Astrocyte (in vitro differentiated cells and primary cell): ENCODE measurements around the gene DGKQ. TPM values are rescaled to one million over a fixed set of nuclear protein-coding genes. Genes with fewer than 3 reads are reported as not detected.

Experiments used
- DNase-seq: peaks from one replicate; pipeline ENCODE4 v3.0.0-alpha.2; 2010; ENCODE audit warnings: low read depth
- FAIRE-seq: peaks from 2 replicates; lab custom pipeline; 2011; peaks lifted over from hg19 to GRCh38; lab: Jason Lieb, UNC
- H2AFZ ChIP-seq: 2 replicates; pipeline ENCODE4 v1.6.0; 2012; ENCODE audit warnings: low read depth, low read length, inconsistent platforms
- H3K27ac ChIP-seq: 2 replicates; pipeline ENCODE4 v1.5.1; 2011; ENCODE audit warnings: low read depth, low read length, inconsistent platforms
- H3K27me3 ChIP-seq: 2 replicates; pipeline ENCODE4 v1.6.0; 2011; ENCODE audit warnings: low read length, inconsistent platforms; ENCODE audit not compliant: insufficient read depth
- H3K36me3 ChIP-seq: 2 replicates; pipeline ENCODE4 v1.5.1; 2011; ENCODE audit warnings: low read length, inconsistent platforms; ENCODE audit not compliant: insufficient read depth
- H3K4me1 ChIP-seq: 2 replicates; pipeline ENCODE4 v1.5.1; 2011; ENCODE audit warnings: low read length, inconsistent platforms; ENCODE audit not compliant: insufficient read depth
- H3K4me2 ChIP-seq: 2 replicates; pipeline ENCODE4 v1.6.0; 2012; ENCODE audit warnings: low read length, inconsistent platforms
- H3K4me3 ChIP-seq: 2 replicates; pipeline ENCODE4 v1.5.1; 2011; ENCODE audit warnings: low read depth, mild to moderate bottlenecking, low read length, inconsistent platforms; ENCODE audit not compliant: insufficient read depth
- H3K79me2 ChIP-seq: 2 replicates; pipeline ENCODE4 v1.6.0; 2012; ENCODE audit warnings: mild to moderate bottlenecking, low read length, inconsistent platforms; ENCODE audit not compliant: insufficient read depth
- H3K9ac ChIP-seq: 2 replicates; pipeline ENCODE4 v1.6.0; 2012; ENCODE audit warnings: mild to moderate bottlenecking, low read length, inconsistent platforms
- H3K9me3 ChIP-seq: 2 replicates; pipeline ENCODE4 v1.5.1; 2012; ENCODE audit warnings: low read depth, mild to moderate bottlenecking, low read length, inconsistent platforms; ENCODE audit not compliant: insufficient read depth
- H4K20me1 ChIP-seq: 2 replicates; pipeline ENCODE4 v1.6.0; 2012; ENCODE audit warnings: low read length, inconsistent platforms; ENCODE audit not compliant: insufficient read depth
- H3K27ac Mint-ChIP-seq: one replicate; pipeline ENCODE4 v1.8.0; 2021; ENCODE audit warnings: mild to moderate bottlenecking, mixed read lengths; ENCODE audit not compliant: unreplicated experiment
- H3K27me3 Mint-ChIP-seq: one replicate; pipeline ENCODE4 v1.8.0; 2021; ENCODE audit warnings: low read depth, mixed read lengths; ENCODE audit not compliant: unreplicated experiment
- H3K36me3 Mint-ChIP-seq: one replicate; pipeline ENCODE4 v1.8.0; 2021; ENCODE audit warnings: low read depth, mixed read lengths; ENCODE audit not compliant: unreplicated experiment
- H3K4me1 Mint-ChIP-seq: one replicate; pipeline ENCODE4 v1.8.0; 2021; ENCODE audit warnings: low read depth, mixed read lengths; ENCODE audit not compliant: unreplicated experiment
- H3K4me3 Mint-ChIP-seq: one replicate; pipeline ENCODE4 v1.8.0; 2021; ENCODE audit warnings: mild to moderate bottlenecking, moderate library complexity, mixed read lengths; ENCODE audit not compliant: unreplicated experiment
- H3K9me3 Mint-ChIP-seq: one replicate; pipeline ENCODE4 v1.8.0; 2021; ENCODE audit warnings: mild to moderate bottlenecking, mixed read lengths; ENCODE audit not compliant: unreplicated experiment
- CTCF ChIP-seq: IDR thresholded peaks from 2 replicates; pipeline ENCODE4 v1.5.1; 2011; ENCODE audit warnings: low read depth, mild to moderate bottlenecking, inconsistent platforms, low read length, moderate library complexity; ENCODE audit not compliant: insufficient read depth
- EZH2 ChIP-seq: IDR thresholded peaks from 2 replicates; pipeline ENCODE4 v1.6.1; 2012; ENCODE audit warnings: mild to moderate bottlenecking, low read length, inconsistent platforms; ENCODE audit not compliant: insufficient read depth
- total RNA-seq: library from RNA; stranded (reverse); gene quantifications from 2 replicates; pipeline ENCODE4 v1.2.1, GENCODE V29; 2021

Gene DGKQ
- total RNA-seq, 1 donor from 2014 or later: 19.0 TPM

GRCh38 chr4:1011022-1011665, 37.8 kb upstream of the DGKQ start, which contains the start of gene FGFRL1:
FGFRL1 (plus strand) TSS chr4:1011626; CDS start chr4:1012486, 860 bp downstream.
- Histone ChIP-seq H3K36me3 (no peaks in the 10 kb centered on the region), H3K79me2 (peaks cover 32% of the 10 kb centered on the region), H3K27ac (no peak within 1 kb of the TSS), H3K4me3 (peak within 1 kb of the TSS; percentile 58), H3K9me3 (no peaks in the 10 kb centered on the region), H3K27me3 (peaks cover 20% of the 10 kb centered on the region), H3K4me1 (peaks cover 28% of the 10 kb centered on the region), H4K20me1 (peaks cover 37% of the 10 kb centered on the region), H3K9ac (peak within 1 kb of the TSS; percentile 71), H2AFZ (peak within 1 kb of the TSS; percentile 47), H3K4me2 (peak within 1 kb of the TSS; percentile 87)
- peak within 1 kb of the TSS; percentile 66 for H3K4me3 Mint-ChIP-seq
- peaks cover 4% of the 10 kb centered on the region for H3K36me3 Mint-ChIP-seq
- peaks cover 2% of the 10 kb centered on the region for H3K4me1 Mint-ChIP-seq
- H3K9me3 Mint-ChIP-seq: peaks cover 5% of the 10 kb centered on the region
- TF ChIP-seq EZH2: no peak
- no peak for TF ChIP-seq CTCF
- H3K27me3 Mint-ChIP-seq: peaks cover 28% of the 10 kb centered on the region
- DNase-seq (peak; percentile 64), FAIRE-seq (no peak)
- H3K27ac Mint-ChIP-seq: peak within 1 kb of the TSS; percentile 69

GRCh38 chr4:1010395-1011021, 37.1 kb upstream of the DGKQ start:
- H3K4me1 Mint-ChIP-seq: peaks cover 4% of the 10 kb centered on the region
- peaks cover 4% of the 10 kb centered on the region for H3K36me3 Mint-ChIP-seq
- Histone ChIP-seq H3K36me3 (no peaks in the 10 kb centered on the region), H3K4me2 (peak overlapping the region; percentile 87), H3K9me3 (no peaks in the 10 kb centered on the region), H2AFZ (peak overlapping the region; percentile 56), H3K4me3 (peak overlapping the region; percentile 52), H4K20me1 (peaks cover 30% of the 10 kb centered on the region), H3K27me3 (peaks cover 22% of the 10 kb centered on the region), H3K27ac (no peak overlapping the region), H3K79me2 (peaks cover 26% of the 10 kb centered on the region), H3K9ac (no peak overlapping the region), H3K4me1 (peaks cover 28% of the 10 kb centered on the region)
- no peak for TF ChIP-seq EZH2
- TF ChIP-seq CTCF: no peak
- H3K4me3 Mint-ChIP-seq: peak overlapping the region; percentile 66
- peak; percentile 58 for DNase-seq
- no peak for FAIRE-seq
- H3K9me3 Mint-ChIP-seq: peaks cover 5% of the 10 kb centered on the region
- H3K27ac Mint-ChIP-seq: peak overlapping the region; percentile 69
- H3K27me3 Mint-ChIP-seq: peaks cover 29% of the 10 kb centered on the region
